ENCODE results near the gene PRKCQ.
A peak's percentile ranks its signal among the peaks of the same experiment; 100 is the strongest.
"Not testable (repeated sequence)": the region's sequence is repeated elsewhere in the genome, so short reads cannot be mapped to it uniquely, and the experiment has no call there.

Gene PRKCQ

DNA sequence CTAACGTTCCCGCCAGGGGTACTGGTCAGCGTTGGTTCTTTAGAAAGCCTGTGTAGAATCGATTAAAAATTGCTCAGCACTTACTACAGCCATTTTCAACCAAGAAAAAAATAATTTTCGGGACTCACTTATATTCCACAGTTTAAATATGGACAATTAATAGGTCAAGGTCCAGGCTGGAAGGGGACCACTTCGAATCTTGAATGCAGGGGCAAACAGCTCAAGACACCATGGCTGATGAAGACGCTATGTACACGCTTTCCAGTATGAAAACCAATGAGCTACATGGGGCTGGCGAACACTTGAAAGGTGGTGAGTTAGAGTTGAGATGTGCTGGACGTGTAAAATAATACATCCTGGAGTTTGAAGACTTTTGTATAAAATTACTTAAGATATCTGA is 87.2 kb downstream of the PRKCQ start:
- DNase-seq (ENCODE audit: low spot score), result no peak

DNA sequence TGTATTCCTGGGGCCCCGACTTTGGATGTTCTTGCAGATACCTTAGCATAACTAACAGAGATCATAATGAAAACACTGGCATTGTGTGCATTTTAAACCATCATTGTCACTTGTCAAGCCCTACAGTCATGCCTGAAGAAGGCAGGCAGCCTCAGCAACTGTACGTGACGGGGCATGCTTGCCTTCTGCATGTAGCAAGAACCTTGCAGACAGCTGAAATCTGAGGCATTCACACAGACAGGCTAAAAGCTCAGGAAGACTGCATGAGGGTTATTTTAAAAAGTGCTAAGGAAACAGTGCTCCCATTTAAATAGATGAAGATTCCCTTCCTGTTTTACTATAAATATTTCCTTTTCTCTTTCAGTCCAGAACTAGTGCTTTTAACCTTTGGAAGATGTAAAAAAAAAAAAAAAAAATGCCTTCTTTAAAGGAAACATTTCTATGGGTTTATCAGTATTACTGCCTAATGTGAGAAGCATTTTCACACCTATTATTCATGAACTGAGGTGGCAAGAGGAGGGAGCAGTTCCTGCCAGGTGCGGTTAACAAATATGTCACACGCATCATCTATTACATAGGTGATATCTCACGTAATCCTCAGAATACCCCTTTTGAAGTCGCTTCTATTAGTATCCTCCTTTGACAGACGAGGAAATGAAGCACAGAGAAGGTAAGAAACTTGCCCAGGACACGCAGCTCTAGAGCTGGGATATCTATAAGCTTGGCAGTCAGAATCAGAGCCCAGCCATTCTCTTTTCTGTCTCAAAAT is 88.1 kb downstream of the PRKCQ start:
- peak; percentile 62 for DNase-seq (ENCODE audit: low spot score)

DNA sequence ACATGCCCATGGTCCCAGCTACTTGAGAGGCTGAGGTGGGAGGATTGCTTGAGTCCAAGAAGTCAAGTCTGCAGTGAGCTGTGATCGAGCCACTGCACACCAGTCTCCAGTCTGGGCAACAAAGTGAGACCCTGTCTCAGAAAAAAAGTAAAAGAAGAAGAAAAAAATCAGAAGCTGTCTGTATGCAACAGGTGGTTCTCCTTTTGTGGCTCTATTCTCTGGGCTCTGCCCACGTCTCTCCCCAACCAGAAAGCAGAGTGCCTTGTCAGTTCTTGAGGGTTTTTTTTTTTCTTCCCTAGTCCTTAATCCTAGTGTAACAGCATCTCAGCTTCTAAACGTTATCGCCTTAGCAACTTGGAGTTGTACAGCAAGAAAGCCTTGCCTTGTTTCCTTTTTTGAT is 89.5 kb downstream of the PRKCQ start:
- no peak for DNase-seq (ENCODE audit: low spot score)

DNA sequence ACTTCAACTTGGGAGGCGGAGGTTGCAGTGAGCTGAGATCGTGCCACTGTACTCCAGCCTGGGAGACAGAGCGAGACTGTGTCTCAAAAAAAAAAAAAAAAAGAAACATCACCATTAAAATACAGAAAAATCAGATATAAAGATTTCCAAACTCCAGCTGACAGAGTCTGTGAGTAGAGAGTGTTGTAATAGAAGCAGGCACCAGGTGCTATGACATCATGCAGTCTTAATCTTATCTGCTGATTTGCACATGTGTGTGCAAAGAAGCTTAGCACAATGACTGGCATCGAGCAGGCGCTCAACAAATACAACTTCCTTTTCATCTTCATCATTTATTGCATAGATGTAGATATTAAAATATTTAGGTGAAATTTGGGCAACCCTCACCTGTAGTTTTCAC is 92.2 kb downstream of the PRKCQ start:
- no peak for DNase-seq (ENCODE audit: low spot score)

- DNase-seq (ENCODE audit: low spot score), result no peak
Measured at GRCh38 chr10:6486309-6486708, 93.8 kb downstream of the PRKCQ start.

GRCh38 chr10:6482737-6483357 is 97.2 kb downstream of the PRKCQ start:
- DNase-seq (ENCODE audit: low spot score), result no peak

DNA sequence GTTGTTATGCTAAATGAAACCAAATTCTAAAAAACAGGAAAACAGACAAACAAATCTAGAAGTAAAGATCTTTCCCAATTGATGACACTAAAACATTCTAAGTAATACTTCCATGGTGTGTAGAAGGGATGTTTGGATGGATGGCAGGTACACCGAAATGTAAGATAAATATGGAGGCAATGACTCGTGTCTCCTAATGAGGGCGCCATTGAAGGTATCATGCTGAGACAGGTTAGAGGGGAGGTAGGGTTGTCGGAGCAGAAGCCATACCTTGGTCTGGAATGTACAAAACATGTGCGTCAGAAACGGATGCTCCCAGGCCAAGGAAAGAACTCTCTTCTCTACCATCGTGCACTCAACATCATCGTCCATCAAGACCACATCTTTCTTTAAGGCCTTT is 101.4 kb downstream of the PRKCQ start:
- DNase-seq (ENCODE audit: low spot score), result no peak

- DNase-seq (ENCODE audit: low spot score), result no peak
Measured at GRCh38 chr10:6476989-6477388, 103.1 kb downstream of the PRKCQ start.

- no peak for DNase-seq (ENCODE audit: low spot score)
Measured at GRCh38 chr10:6474871-6475270, 105.2 kb downstream of the PRKCQ start.

DNA sequence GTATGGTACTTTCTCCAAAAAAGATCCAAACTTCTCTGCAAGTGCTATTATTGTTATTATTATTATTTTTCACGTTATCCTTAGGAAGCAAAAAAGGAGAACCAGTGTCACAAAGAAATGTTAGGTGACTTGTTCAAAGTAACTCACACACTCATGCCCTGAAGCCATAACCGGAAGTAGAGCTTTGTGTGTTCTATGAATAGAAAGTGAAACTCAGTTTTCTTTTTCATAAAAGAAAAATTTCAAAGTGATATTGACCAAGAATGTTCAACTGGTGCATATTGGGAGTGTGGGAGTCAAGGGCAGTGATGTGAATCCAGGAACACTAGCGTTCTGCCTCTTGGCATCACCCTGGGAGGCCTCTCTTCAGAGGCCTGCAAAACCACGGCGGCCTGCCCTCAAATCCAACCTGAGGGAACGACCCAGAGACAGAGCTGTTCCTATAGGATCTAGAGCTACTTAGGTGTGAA is 106.1 kb downstream of the PRKCQ start:
- DNase-seq (ENCODE audit: low spot score), result peak; percentile 58

DNA sequence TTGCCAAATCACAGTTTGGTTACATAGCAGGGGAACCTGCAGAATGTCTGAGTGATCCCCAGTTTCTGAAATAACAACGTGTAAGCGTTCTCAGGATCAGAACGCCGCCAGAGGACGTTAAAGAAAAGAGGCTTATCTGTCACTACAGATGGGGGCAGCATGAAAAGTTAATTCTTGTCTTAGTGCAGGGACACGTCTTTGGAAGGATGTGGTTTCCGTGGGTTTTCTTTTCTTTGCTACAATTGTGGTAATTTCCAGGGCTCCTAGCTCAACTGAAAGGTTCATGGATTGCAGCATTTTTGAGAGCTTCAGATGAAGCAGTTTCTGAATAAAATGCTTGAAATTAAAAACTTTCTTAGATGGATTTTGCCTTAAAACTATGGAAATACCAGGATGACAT is 106.6 kb downstream of the PRKCQ start:
- peak; percentile 75 for DNase-seq (ENCODE audit: low spot score)

GRCh38 chr10:6472710-6473005 is 107.4 kb downstream of the PRKCQ start:
- DNase-seq (ENCODE audit: low spot score), result not testable (repeated sequence)

DNA sequence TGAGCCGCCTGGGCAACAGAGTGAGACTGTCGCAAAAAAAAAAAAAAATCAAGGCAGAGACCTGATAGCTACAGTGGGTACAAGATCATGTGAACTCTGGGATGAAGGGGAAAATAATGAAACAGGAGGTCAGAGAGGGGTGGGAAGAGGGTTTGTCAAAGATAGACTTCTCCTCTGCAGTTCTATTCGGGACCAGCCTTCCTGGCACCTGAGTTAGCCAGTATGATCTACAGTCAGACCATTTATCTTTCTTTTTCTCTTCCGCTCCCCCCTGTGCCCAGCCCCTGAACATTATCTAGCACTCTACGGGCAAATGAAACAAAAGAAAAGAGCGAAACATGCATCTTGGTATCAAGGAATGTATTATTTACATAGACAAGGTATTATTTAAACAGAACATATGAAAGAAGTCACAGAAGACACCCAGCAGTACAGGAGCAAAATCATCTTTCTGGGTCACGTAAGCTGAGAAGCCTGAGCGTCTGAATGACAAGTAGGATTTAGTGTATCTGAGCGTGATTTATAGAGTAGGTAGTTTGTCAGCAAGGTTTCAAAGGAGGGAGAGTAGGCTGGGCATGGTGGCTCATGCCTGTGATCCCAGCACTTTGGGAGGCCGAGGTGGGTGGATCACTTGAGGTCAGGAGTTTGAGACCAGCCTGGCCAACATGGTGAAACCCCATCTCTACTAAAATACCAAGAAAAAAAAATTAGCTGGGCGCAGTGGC is 109.0 kb downstream of the PRKCQ start:
- no peak for DNase-seq (ENCODE audit: low spot score)

GRCh38 chr10:6469661-6470060 is 110.4 kb downstream of the PRKCQ start:
- DNase-seq (ENCODE audit: low spot score), result no peak

- DNase-seq (ENCODE audit: low spot score), result no peak
Measured at GRCh38 chr10:6465854-6466601, 114.0 kb downstream of the PRKCQ start.

- no peak for DNase-seq (ENCODE audit: low spot score)
Measured at GRCh38 chr10:6465437-6465836, 114.6 kb downstream of the PRKCQ start.

DNA sequence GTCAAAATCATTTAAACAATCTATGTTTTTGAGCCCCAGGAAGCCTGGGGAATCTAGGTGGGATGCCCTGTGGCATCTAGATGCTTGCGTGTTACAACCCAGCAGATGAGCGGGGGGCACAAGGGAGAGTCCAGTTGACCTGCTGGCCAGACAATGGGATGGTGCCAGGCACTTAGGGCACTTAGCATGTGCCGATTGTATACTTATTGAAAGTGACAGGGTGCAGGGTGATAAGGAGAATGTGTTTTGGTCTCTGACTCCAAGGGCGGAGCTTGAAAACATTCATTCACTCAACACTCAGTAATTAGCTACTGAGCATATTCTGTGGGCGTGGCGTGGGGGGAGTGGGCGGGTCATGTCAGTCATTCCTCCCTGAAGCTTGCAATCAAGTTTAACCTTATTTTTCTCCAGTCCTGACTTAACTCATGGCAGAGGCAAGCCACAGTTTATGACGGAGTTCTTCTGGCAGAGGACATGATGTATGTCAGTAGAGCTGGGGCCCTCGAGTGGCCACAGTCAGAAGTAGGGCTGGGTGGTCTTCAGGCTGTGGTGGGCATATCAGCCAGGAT is 115.1 kb downstream of the PRKCQ start:
- no peak for DNase-seq (ENCODE audit: low spot score)

GRCh38 chr10:6463366-6463765 is 116.7 kb downstream of the PRKCQ start:
- no peak for DNase-seq (ENCODE audit: low spot score)

GRCh38 chr10:6461961-6462360 is 118.1 kb downstream of the PRKCQ start:
- DNase-seq (ENCODE audit: low spot score), result no peak

- no peak for DNase-seq (ENCODE audit: low spot score)
Measured at GRCh38 chr10:6460861-6461409, 119.1 kb downstream of the PRKCQ start.

DNA sequence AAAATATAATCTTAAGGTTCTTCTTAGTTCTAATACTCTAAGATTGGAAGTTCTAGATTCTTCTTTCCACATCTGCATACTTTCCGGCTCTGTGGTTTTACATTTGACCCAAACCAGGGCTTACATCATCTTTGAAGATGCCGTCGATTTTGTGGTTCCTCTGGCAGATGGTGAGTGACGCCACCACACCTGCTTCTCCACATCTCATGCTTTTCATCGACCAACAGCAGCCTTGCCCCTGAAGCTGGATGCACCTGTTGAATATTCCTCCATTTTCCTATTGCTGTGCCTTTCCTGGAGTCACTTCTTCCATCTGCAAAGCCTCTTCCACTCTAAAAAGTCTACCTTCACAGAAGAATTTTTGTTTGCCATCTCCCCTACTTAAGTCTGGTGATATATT is 121.3 kb downstream of the PRKCQ start:
- no peak for DNase-seq (ENCODE audit: low spot score)

DNA sequence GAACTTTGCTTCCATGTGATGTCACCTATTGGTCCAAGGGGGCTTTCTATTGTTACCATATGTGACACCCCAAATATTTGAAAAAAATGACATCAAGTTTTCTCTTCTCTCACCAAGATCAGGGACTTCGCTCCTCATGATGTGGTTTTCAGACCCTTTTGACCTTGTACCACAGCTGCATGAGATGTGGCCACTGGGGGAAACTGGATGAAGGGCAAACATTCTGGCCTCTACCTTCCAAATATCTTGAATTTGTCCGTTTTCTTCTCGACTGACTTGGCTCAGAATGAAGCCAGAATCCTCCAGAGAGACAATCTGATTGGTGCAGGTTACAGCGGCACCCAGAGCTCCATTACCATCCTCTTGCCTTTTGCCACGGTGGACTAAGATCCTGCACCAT is 122.7 kb downstream of the PRKCQ start:
- no peak for DNase-seq (ENCODE audit: low spot score)
